NCI-H510A (cell line): ENCODE measurements around the gene NUP62.
"Not testable (repeated sequence)": the region's sequence is repeated elsewhere in the genome, so short reads cannot be mapped to it uniquely, and the experiment has no call there.

Source experiments
- DNase-seq: peaks from one replicate; lab custom pipeline; 2025; lab: John Stamatoyannopoulos, UW

NUP62 gene

GRCh38 chr19:49929121-49929610, at the start of gene NUP62, which contains the start of gene ATF5:
TSS of gene NUP62 (minus strand) at chr19:49929504. CDS start at chr19:49909807, 19,697 bp downstream.
TSS of gene ATF5 (plus strand) at chr19:49929205. CDS start at chr19:49930851, 1,646 bp downstream.
- DNase-seq = peak; percentile 75

GRCh38 chr19:49978324-49978723, 49.0 kb upstream of the NUP62 start:
- DNase-seq = no peak

DNA sequence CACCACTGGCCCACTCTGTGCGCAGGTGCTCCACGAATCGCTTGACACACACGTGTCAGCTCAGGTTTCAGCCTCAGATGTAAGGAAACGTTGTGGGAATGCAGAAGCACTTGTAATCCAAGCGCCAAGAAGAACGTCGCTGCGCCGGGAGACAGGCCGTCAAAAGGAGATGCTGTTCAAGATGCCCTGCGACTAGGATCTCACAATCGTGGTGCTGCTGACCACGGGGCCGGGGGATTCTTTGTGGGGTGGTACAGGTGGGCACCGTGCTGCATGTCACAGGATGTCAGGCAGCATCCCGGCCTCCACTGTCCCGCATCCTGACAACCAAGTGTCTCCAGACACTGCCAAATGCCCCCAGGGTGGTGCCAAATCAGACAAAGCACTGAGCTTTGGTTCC, 48.6 kb upstream of the NUP62 start:
- no peak for DNase-seq

DNA sequence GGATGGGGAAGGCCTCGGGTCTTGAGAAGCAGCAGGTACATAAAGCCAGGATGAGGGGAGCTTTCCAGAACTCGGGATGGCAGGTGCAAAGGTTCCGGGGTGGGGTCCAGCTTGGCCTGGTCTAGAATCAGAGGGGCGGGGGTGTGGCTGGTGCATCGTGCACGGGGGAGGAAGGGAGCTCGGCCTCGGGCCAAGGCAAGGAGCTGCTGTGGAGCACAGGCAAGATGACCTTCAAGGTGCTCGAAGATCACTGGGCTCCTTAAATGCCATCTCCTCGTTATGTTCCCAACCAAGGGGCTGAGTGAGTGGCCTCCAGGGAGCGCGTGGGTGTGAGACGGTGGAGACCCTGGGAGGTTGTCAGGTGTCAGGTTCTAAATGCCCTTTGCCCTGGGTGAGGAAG, 47.8 kb upstream of the NUP62 start:
- no peak for DNase-seq

DNA sequence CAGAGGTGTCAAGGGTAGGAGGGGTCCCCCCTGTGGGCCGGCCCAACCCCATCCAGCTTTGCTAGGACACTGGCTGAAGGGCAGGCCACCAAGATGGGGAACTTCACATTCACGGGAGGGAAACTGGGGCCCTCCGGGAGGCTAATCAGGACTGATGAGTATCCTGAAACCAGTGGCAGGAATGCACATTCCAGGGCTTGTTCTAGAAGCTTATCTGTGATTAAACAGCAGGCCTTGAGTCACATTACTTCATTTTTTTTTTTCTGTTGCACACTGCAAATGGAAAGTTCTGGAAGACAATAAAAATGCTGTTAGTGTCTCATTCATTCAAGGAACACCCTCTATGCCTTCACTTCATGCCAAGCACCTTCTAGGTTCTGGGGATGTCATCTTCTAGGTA, 47.2 kb upstream of the NUP62 start:
- DNase-seq = no peak

- DNase-seq = no peak
Measured at GRCh38 chr19:49975051-49975450, 45.7 kb upstream of the NUP62 start.

- DNase-seq = no peak
Measured at GRCh38 chr19:49973987-49974386, 44.7 kb upstream of the NUP62 start.

- DNase-seq = no peak
Measured at GRCh38 chr19:49972841-49973240, 43.5 kb upstream of the NUP62 start.

DNA sequence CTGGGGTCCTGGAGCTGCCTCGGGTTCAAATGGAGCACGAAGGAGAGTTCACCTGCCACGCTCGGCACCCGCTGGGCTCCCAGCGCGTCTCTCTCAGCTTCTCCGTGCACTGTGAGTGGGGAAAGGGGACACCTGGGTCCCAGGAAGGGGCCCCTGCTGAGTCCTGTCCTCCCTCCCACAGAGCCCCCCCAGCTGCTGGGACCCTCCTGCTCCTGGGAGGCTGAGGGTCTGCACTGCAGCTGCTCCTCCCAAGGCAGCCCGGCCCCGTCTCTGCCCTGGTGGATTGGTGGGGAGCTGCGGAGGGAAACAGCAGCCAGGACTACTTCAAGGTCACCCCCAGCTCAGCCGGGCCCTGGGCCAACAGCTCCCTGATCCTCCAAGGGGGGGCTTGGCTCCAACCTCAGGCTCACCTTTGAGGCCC, 42.7 kb upstream of the NUP62 start:
- no peak for DNase-seq

GRCh38 chr19:49969355-49969754, 40.1 kb upstream of the NUP62 start:
- DNase-seq = not testable (repeated sequence)

DNA sequence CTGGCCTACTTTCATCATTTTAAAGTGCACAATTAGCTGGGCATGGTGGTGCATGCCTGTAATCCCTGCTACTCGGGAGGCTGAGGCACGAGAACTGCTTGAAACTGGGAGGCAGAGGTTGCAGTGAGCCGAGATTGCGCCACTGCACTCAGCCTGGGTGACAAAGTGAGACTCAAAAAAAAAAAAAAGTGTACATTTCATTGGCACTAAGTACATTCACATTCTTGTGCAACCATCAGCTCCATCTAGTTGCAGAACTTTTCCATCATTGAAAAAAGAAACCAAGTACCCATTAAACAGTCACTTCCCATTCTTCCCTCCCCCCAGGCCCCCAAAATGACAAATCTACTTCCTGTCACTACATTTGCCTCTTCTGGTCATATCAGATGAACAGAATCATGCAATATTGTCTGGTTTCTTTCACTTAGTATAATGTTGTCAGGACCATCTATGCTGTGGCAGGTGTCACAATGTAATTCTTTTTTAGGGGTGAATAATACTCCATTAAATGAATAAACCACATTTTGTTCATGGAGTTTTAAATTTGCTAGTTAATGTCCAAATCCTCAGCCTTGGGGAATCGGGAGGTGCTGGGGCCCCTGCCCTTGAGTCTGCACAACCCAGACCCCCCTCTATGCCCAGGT, 39.1 kb upstream of the NUP62 start:
- no peak for DNase-seq

- DNase-seq = not testable (repeated sequence)
Measured at GRCh38 chr19:49960980-49961379, 31.7 kb upstream of the NUP62 start, which contains the start of gene SIGLEC11. TSS of gene SIGLEC11 (minus strand) at chr19:49961172. CDS start at chr19:49961081, 91 bp downstream.

DNA sequence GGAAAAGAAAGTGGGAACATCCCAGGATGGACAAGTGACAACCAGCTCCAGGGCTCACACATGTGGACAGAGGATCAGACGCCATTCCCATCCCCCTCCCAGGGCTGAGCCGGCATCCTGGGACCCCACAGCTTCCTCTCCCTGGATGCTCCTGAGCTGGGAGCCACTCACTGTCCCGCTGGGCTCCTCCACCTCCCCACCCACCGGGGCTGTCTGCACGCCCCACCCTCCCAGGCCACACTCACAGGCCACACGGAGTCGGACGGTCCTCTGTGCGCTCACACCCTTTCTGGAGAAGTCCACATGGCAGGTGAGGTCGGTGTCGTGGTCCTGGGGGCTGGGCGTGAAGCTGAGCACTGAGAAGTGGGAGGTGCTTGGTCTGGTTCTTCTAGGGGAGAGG, 30.6 kb upstream of the NUP62 start:
- DNase-seq = not testable (repeated sequence)

GRCh38 chr19:49958596-49958995, 29.3 kb upstream of the NUP62 start:
- not testable (repeated sequence) for DNase-seq

- DNase-seq = not testable (repeated sequence)
Measured at GRCh38 chr19:49958144-49958543, 28.8 kb upstream of the NUP62 start.

DNA sequence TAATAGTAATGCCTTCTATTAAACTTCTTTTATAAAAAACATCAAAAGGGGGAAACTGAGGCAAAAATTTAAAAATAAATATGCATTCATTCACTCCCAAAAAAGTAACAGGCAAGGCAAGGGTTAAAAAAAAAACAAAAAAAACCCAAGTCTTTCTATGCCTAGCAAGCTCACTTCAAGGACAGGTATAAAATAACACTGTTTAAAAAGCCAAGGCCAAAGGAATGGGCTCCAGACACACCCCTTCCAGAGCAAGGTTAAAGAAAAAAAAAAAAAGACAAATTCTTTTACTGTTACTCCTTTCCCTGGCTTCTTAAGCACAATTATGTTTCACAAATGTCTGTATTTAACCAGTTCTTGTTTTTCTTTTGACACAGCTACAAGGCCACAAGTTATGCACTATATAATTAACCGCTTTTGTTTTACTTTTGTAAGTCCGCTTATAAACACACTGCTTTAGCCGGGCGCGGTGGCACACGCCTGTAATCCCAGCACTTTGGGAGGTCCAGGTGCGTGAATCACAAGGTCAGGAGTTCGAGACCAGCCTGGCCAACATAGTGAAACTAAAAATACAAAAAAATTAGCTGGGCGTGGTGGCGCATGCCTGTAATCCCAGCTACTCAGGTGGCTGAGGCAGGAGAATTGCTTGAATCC, 28.1 kb upstream of the NUP62 start:
- no peak for DNase-seq

GRCh38 chr19:49956115-49956495, 26.8 kb upstream of the NUP62 start:
- no peak for DNase-seq

- DNase-seq = no peak
Measured at GRCh38 chr19:49954933-49955332, 25.6 kb upstream of the NUP62 start.

GRCh38 chr19:49954092-49954829, 25.0 kb upstream of the NUP62 start:
- no peak for DNase-seq

DNA sequence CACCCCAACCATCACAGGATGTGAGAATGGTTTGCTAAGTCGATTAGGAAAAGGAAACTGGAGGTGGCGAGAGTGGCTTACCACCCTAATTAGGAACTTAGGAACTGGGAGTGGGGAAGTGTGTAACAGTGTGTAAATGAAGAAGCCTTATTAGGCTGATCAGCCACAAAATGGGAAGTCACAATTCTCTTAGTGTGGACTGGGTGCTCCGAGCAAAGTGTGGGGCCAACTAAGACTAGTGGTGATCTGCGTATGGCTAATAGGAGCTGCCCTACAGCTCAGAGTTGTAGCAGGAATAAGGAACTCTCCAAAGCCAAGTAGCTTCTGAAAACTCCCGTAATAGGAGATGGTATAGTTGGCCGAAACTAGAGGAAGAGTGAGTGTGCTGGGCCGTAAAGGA, 24.1 kb upstream of the NUP62 start:
- DNase-seq = no peak

- no peak for DNase-seq
Measured at GRCh38 chr19:49952906-49953305, 23.6 kb upstream of the NUP62 start.

DNA sequence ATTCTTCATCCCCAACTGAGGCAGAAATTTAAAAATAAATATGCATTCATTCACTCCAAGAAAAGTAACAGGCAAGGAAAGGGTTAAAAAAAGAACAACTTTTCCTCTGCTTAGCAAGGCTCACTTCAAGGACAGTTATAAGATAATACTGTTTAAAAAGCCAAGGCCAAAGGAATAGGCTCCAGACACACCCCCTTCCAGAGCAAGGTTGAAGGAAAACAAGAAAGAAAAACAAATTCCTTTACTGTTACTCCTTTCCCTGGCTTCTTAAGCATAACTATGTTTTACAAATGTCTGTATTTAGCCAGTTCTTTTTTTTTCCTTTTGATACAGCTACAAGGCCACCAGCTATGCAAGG, 23.2 kb upstream of the NUP62 start:
- no peak for DNase-seq
